ENCODE results near the gene CUBN. TPM values are rescaled to one million over a fixed set of nuclear protein-coding genes. Genes with fewer than 3 reads are reported as not detected.
A peak's percentile ranks its signal among the peaks of the same experiment; 100 is the strongest.

Gene CUBN
- total and polyA plus RNA-seq, 8 donors: under 0.01 to 16.3 (median 1.2) TPM

GRCh38 chr10:16960551-16960950 is 169.1 kb downstream of the CUBN start:
- no peak for DNase-seq
- Histone ChIP-seq H3K4me1 (no peaks in the 10 kb centered on the region), H3K27ac (no peak overlapping the region), H3K9me3 (no peaks in the 10 kb centered on the region), H3K4me3 (no peak overlapping the region), H3K36me3 (no peaks in the 10 kb centered on the region), H3K27me3 (no peaks in the 10 kb centered on the region)
- TF ChIP-seq CTCF (IDR thresholded peaks at IDR 0.05) (no peak), POLR2AphosphoS5 (IDR thresholded peaks at IDR 0.05) (no peak), EP300 (IDR thresholded peaks at IDR 0.05) (no peak), POLR2A (IDR thresholded peaks at IDR 0.05) (no peak)
- 90 to 93% (median 92%) methylated on average over 4 of the region's 4 CpGs for WGBS, 5 donors
- intact Hi-C loops (cut with DNase I; ENCODE audit: low total_unique reads): no loop called here

- DNase-seq: no peak
- no peak overlapping the region for H3K27ac ChIP-seq
- peaks cover 0 to 2% (median 0%) of the 10 kb centered on the region in 4 donors for H3K4me1 ChIP-seq
- intact Hi-C loops (cut with DNase I; ENCODE audit: low total_unique reads): no loop called here
- H3K4me3 ChIP-seq: no peak overlapping the region
- no peaks in the 10 kb centered on the region for H3K9me3 ChIP-seq
- no peak for TF ChIP-seq EP300 (IDR thresholded peaks at IDR 0.05)
- TF ChIP-seq POLR2A (IDR thresholded peaks at IDR 0.05): no peak
- TF ChIP-seq POLR2AphosphoS5 (IDR thresholded peaks at IDR 0.05): no peak
- TF ChIP-seq CTCF (IDR thresholded peaks at IDR 0.05): no peak
- H3K27me3 ChIP-seq: no peaks in the 10 kb centered on the region
- WGBS, 5 donors: 73 to 81% (median 76%) methylated on average over 2 of the region's 2 CpGs
- H3K36me3 ChIP-seq: no peaks in the 10 kb centered on the region
These were observed 172.6 kb downstream of the CUBN start for GRCh38 chr10:16957038-16957437.

- Histone ChIP-seq H3K36me3 (no peaks in the 10 kb centered on the region), H3K4me3 (no peak overlapping the region), H3K27ac (no peak overlapping the region), H3K9me3 (no peaks in the 10 kb centered on the region), H3K27me3 (no peaks in the 10 kb centered on the region), H3K4me1 (peaks cover 0 to 13% (median 2%) of the 10 kb centered on the region in 4 donors)
- DNase-seq: peak in 1 of 2 donors; percentile 28
- 78 to 84% (median 79%) methylated on average over 13 of the region's 13 CpGs for WGBS, 5 donors
- no peak for TF ChIP-seq POLR2AphosphoS5 (IDR thresholded peaks at IDR 0.05)
- no peak for TF ChIP-seq EP300 (IDR thresholded peaks at IDR 0.05)
- intact Hi-C loops (cut with DNase I; ENCODE audit: low total_unique reads): no loop called here
These were observed 175.2 kb downstream of the CUBN start for GRCh38 chr10:16954280-16955030.

- no peak overlapping the region for H3K4me3 ChIP-seq
- DNase-seq: no peak
- WGBS, 5 donors: 88 to 97% (median 91%) methylated on average over 5 of the region's 5 CpGs
- no peaks in the 10 kb centered on the region for H3K27me3 ChIP-seq
- H3K4me1 ChIP-seq: peaks cover 0 to 13% (median 2%) of the 10 kb centered on the region in 4 donors
- H3K9me3 ChIP-seq: no peaks in the 10 kb centered on the region
- TF ChIP-seq POLR2A (IDR thresholded peaks at IDR 0.05) (no peak), EP300 (IDR thresholded peaks at IDR 0.05) (no peak)
- intact Hi-C loops (cut with DNase I; ENCODE audit: low total_unique reads): no loop called here
- no peak overlapping the region for H3K27ac ChIP-seq
- H3K36me3 ChIP-seq: no peaks in the 10 kb centered on the region
These were observed 176.3 kb downstream of the CUBN start for GRCh38 chr10:16953270-16953669.

GRCh38 chr10:16952610-16953009 is 177.0 kb downstream of the CUBN start:
- intact Hi-C loops (cut with DNase I; ENCODE audit: low total_unique reads): no loop called here
- DNase-seq: peak in 1 of 2 donors; percentile 31
- H3K4me1 ChIP-seq: peaks cover 0 to 13% (median 2%) of the 10 kb centered on the region in 4 donors
- no peak overlapping the region for H3K4me3 ChIP-seq
- TF ChIP-seq EP300 (IDR thresholded peaks at IDR 0.05) (no peak), CTCF (IDR thresholded peaks at IDR 0.05) (no peak), POLR2AphosphoS5 (IDR thresholded peaks at IDR 0.05) (no peak), POLR2A (IDR thresholded peaks at IDR 0.05) (no peak)
- WGBS, 5 donors: 81 to 92% (median 85%) methylated on average over 5 of the region's 5 CpGs
- no peaks in the 10 kb centered on the region for H3K9me3 ChIP-seq
- H3K27me3 ChIP-seq: no peaks in the 10 kb centered on the region
- no peaks in the 10 kb centered on the region for H3K36me3 ChIP-seq
- H3K27ac ChIP-seq: no peak overlapping the region
